ENCODE results near the gene NANOS1.

DNA sequence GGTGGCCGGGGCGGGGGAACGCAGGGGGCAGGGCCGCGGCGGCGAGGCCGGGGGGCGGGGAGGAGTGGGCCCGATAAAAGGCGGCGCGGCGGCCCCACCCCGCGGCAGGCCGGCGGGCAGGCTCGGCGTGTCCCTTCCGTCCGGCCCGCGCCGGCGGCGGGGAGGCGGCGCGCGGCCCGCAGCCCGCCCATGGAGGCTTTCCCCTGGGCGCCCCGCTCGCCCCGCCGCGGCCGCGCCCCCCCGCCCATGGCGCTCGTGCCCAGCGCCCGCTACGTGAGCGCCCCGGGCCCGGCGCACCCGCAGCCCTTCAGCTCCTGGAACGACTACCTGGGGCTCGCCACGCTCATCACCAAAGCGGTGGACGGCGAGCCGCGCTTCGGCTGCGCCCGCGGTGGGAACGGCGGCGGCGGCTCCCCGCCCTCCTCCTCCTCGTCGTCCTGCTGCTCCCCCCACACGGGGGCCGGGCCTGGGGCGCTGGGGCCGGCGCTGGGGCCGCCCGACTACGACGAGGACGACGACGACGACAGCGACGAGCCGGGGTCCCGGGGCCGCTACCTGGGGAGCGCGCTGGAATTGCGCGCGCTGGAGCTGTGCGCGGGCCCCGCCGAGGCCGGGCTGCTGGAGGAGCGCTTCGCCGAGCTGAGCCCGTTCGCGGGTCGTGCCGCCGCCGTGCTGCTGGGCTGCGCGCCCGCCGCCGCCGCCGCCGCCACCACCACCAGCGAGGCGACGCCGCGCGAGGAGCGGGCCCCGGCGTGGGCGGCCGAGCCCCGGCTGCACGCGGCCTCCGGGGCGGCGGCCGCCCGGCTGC is at the start of gene NANOS1:
- TF ChIP-seq, protein P1, sequence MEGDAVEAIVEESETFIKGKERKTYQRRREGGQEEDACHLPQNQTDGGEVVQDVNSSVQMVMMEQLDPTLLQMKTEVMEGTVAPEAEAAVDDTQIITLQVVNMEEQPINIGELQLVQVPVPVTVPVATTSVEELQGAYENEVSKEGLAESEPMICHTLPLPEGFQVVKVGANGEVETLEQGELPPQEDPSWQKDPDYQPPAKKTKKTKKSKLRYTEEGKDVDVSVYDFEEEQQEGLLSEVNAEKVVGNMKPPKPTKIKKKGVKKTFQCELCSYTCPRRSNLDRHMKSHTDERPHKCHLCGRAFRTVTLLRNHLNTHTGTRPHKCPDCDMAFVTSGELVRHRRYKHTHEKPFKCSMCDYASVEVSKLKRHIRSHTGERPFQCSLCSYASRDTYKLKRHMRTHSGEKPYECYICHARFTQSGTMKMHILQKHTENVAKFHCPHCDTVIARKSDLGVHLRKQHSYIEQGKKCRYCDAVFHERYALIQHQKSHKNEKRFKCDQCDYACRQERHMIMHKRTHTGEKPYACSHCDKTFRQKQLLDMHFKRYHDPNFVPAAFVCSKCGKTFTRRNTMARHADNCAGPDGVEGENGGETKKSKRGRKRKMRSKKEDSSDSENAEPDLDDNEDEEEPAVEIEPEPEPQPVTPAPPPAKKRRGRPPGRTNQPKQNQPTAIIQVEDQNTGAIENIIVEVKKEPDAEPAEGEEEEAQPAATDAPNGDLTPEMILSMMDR (IDR thresholded peaks at IDR 0.05): no peak
- TF ChIP-seq POLR2A (IDR thresholded peaks at IDR 0.05): no peak
